ENCODE results near the gene PSMA8. TPM values are rescaled to one million over a fixed set of nuclear protein-coding genes. Genes with fewer than 3 reads are reported as not detected.

PSMA8 gene
- total and polyA plus RNA-seq, 2 of the 13 experiments (the other 11 are each of a cell fraction or from before 2014, with no cell fraction given) = not detected

- TF ChIP-seq ZNF318 (CRISPR knock-in tag; IDR thresholded peaks at IDR 0.05) (no peak), ZNF747 (CRISPR knock-in tag; IDR thresholded peaks at IDR 0.05; ENCODE audit: borderline replicate concordance) (0 out of 2 replicates have a peak, but pooled peaks have one; percentile 49), ZNF629 (CRISPR knock-in tag; conservative IDR thresholded peaks at IDR 0.05) (peak; percentile 91), ZFP91 (CRISPR knock-in tag; IDR thresholded peaks at IDR 0.05; ENCODE audit: borderline replicate concordance) (peak; percentile 67), ZNF496 (CRISPR knock-in tag; IDR thresholded peaks at IDR 0.05; ENCODE audit: insufficient replicate concordance) (no peak), HNF4A (CRISPR knock-in tag; IDR thresholded peaks at IDR 0.05) (peak; percentile 15; the same call in 1 of the 2 replicates), GFI1 (CRISPR knock-in tag; IDR thresholded peaks at IDR 0.05; ENCODE audit: borderline replicate concordance) (0 out of 2 replicates have a peak, but pooled peaks have one; percentile 58), ZNF256 (CRISPR knock-in tag; conservative IDR thresholded peaks at IDR 0.05) (peak; percentile 58; the same call in 1 of the 2 replicates), MIXL1 (CRISPR knock-in tag; IDR thresholded peaks at IDR 0.05) (no peak), ZNF572 (CRISPR knock-in tag; IDR thresholded peaks at IDR 0.05) (peak; percentile 65; the same call in 1 of the 2 replicates), KMT2A (CRISPR knock-in tag; IDR thresholded peaks at IDR 0.05) (peak; percentile 15; the same call in 1 of the 2 replicates), TCF12 (IDR thresholded peaks at IDR 0.05) (no peak), TCF12 (CRISPR knock-in tag; IDR thresholded peaks at IDR 0.05) (0 out of 2 replicates have a peak, but pooled peaks have one; percentile 34), ZNF598 (CRISPR knock-in tag; IDR thresholded peaks at IDR 0.05; ENCODE audit: borderline replicate concordance) (0 out of 2 replicates have a peak, but pooled peaks have one; percentile 75)
- TF ChIP-seq, protein P1, sequence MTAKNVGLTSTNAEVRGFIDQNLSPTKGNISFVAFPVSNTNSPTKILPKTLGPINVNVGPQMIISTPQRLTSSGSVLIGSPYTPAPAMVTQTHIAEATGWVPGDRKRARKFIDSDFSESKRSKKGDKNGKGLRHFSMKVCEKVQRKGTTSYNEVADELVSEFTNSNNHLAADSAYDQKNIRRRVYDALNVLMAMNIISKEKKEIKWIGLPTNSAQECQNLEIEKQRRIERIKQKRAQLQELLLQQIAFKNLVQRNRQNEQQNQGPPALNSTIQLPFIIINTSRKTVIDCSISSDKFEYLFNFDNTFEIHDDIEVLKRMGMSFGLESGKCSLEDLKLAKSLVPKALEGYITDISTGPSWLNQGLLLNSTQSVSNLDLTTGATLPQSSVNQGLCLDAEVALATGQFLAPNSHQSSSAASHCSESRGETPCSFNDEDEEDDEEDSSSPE (CRISPR knock-in tag; IDR thresholded peaks at IDR 0.05) = 0 out of 2 replicates have a peak, but pooled peaks have one; percentile 20
- TF ChIP-seq, protein P2, sequence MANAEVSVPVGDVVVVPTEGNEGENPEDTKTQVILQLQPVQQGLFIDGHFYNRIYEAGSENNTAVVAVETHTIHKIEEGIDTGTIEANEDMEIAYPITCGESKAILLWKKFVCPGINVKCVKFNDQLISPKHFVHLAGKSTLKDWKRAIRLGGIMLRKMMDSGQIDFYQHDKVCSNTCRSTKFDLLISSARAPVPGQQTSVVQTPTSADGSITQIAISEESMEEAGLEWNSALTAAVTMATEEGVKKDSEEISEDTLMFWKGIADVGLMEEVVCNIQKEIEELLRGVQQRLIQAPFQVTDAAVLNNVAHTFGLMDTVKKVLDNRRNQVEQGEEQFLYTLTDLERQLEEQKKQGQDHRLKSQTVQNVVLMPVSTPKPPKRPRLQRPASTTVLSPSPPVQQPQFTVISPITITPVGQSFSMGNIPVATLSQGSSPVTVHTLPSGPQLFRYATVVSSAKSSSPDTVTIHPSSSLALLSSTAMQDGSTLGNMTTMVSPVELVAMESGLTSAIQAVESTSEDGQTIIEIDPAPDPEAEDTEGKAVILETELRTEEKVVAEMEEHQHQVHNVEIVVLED (CRISPR knock-in tag; IDR thresholded peaks at IDR 0.05; ENCODE audit: borderline replicate concordance) = 0 out of 2 replicates have a peak, but pooled peaks have one; percentile 37
Measured at GRCh38 chr18:26091047-26091630, 42.5 kb upstream of the PSMA8 start (continued).

Measured in HepG2 (cell line).